Measurements from ENCODE around the gene TMEM204.

- TF ChIP-seq POLR2A (IDR thresholded peaks at IDR 0.05) (no peak), CTCF (IDR thresholded peaks at IDR 0.05) (no peak), POLR2AphosphoS5 (IDR thresholded peaks at IDR 0.05) (no peak), EP300 (IDR thresholded peaks at IDR 0.05) (no peak)
Observed at GRCh38 chr16:1557576-1557975, 24.1 kb downstream of the TMEM204 start.
